Activated CD4-positive, alpha-beta T cell treated with anti-CD3 and anti-CD28 coated beads, Interleukin-2, Interleukin-6, amounts not matched to agents 100 ng/mL and 50 ng/mL, durations not matched to agents 16 hours and 8 hours (primary cell): Measurements from ENCODE around the gene BASP1.
"Not testable (repeated sequence)": the region's sequence is repeated elsewhere in the genome, so short reads cannot be mapped to it uniquely, and the experiment has no call there.

Source experiments
- DNase-seq: peaks from one replicate; pipeline ENCODE4 v3.0.0-alpha.2; 2020

BASP1 gene

DNA sequence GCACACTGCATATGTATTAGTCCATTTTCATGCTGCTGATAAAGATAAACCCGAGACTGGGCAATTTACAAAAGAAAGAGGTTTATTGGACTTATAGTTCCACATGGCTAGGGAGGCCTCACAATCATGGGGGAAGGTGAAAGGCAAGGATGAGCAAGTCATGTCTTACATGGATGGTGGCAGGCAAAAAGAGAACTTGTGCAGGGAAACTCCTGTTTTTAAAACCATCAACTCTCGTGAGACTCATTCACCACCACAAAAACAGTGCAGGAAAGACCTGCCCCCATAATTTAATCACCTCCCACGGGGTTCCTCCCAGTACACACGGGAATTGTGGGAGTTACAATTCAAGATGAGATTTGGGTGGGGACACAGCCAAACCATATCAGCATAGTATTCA lies 41.6 kb downstream of the BASP1 start:
- DNase-seq: not testable (repeated sequence)

GRCh38 chr5:17259630-17260257 lies 42.3 kb downstream of the BASP1 start:
- DNase-seq: no peak

DNA sequence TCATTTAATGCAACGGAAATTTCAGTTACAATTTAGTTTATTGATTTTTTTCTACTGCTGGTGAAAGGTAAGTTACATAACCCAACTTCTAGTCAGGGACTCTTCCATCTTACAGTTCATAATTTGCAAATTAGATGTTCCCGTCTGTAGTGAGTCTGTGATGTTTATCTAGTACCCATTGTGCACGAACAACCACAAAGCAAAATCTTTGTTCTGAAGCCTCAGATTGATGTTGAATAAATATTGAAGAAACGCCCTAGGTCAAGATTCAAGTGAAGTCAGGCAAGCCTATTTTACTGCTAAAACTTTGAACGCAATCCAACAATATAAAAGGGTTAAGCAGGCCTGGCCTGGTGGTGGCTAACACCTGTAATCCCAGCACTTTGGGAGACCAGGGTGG lies 43.1 kb downstream of the BASP1 start:
- DNase-seq: no peak

GRCh38 chr5:17261075-17261474 lies 43.6 kb downstream of the BASP1 start:
- DNase-seq: no peak

DNA sequence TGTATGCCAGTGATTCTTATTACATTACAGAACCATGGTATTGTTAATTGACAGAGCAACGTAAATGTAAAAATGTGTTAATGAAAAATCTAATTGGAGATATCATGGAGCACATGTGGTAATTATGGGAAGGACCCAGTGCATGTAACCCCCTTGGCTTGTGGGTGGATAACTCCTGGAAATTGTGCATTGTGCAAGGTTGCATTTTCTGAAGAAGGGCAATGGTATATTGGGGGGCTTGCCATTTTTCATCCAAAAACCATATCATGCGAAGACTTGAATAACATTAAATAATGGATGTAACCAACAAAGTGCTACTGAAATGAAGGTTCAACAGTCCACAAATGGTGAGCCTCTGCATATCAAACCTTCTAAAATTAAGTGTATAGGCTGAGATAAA lies 47.6 kb downstream of the BASP1 start:
- no peak for DNase-seq

- DNase-seq: no peak
Observed at GRCh38 chr5:17267106-17267505, 49.7 kb downstream of the BASP1 start.

- DNase-seq: no peak
Observed at GRCh38 chr5:17269201-17269600, 51.8 kb downstream of the BASP1 start.

DNA sequence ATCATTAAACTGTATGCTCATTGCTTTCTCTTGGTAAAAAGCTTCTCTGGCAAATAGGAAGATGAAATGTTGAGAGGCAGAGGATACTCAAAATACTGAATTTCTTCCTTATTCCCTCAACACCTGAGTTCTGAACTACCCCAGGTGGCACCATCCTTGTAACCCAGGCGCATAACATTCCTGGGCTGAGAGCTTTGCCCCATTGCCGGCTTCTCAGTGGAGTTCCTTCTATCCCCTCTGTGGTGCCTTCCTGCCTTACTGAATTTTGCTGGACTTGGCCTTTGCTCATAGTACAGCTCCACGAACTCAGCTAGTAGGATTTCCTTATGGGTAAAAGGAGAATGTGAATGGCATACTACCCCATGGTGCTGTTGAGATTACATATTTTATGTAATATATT lies 54.7 kb downstream of the BASP1 start:
- DNase-seq: no peak

DNA sequence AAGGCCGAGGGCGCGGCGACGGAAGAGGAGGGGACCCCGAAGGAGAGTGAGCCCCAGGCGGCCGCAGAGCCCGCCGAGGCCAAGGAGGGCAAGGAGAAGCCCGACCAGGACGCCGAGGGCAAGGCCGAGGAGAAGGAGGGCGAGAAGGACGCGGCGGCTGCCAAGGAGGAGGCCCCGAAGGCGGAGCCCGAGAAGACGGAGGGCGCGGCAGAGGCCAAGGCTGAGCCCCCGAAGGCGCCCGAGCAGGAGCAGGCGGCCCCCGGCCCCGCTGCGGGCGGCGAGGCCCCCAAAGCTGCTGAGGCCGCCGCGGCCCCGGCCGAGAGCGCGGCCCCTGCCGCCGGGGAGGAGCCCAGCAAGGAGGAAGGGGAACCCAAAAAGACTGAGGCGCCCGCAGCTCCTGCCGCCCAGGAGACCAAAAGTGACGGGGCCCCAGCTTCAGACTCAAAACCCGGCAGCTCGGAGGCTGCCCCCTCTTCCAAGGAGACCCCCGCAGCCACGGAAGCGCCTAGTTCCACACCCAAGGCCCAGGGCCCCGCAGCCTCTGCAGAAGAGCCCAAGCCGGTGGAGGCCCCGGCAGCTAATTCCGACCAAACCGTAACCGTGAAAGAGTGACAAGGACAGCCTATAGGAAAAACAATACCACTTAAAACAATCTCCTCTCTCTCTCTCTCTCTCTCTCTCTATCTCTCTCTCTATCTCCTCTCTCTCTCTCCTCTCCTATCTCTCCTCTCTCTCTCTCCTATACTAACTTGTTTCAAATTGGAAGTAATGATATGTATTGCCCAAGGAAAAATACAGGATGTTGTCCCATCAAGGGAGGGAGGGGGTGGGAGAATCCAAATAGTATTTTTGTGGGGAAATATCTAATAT lies 58.1 kb downstream of the BASP1 start:
- no peak for DNase-seq

- DNase-seq: no peak
Observed at GRCh38 chr5:17276445-17276844, 59.0 kb downstream of the BASP1 start.

GRCh38 chr5:17277907-17278306 lies 60.5 kb downstream of the BASP1 start:
- no peak for DNase-seq

DNA sequence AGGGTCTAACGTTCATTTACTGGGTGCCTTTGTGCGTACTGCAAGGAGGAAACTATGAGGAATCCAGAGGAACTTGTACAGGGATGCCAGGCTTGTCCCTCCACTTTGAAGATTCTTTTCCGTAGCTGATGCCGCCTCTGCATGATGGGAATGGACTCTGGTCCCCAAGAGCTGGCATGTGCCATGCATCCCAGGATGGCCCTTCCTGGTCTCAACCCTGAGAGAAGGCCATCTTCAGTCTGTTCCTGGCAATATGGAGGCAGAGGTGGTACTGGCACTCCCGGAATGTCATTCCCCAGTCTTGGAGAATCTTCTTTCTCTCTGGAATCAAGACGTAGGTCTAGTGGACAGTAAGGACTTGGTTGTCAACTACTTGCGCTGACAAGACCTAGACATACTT lies 61.5 kb downstream of the BASP1 start:
- no peak for DNase-seq

DNA sequence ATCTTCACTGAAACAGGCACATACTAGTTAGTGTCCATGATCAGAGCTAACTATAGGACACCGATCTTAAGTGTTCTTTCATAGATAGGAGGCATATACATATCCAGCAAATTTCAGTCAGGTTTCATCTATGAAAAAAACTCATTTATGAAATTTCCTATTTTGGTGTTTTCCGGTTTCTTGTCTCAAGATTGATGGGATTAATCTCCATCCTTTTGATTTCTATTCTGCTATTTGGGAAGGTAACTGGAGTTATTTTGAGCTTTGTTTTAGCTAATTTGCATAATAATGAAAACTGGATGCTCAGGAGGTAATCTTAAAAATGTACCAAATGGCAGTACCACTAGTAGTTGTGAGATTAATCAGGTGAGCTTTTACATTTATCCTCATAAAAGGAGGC lies 62.1 kb downstream of the BASP1 start:
- no peak for DNase-seq

DNA sequence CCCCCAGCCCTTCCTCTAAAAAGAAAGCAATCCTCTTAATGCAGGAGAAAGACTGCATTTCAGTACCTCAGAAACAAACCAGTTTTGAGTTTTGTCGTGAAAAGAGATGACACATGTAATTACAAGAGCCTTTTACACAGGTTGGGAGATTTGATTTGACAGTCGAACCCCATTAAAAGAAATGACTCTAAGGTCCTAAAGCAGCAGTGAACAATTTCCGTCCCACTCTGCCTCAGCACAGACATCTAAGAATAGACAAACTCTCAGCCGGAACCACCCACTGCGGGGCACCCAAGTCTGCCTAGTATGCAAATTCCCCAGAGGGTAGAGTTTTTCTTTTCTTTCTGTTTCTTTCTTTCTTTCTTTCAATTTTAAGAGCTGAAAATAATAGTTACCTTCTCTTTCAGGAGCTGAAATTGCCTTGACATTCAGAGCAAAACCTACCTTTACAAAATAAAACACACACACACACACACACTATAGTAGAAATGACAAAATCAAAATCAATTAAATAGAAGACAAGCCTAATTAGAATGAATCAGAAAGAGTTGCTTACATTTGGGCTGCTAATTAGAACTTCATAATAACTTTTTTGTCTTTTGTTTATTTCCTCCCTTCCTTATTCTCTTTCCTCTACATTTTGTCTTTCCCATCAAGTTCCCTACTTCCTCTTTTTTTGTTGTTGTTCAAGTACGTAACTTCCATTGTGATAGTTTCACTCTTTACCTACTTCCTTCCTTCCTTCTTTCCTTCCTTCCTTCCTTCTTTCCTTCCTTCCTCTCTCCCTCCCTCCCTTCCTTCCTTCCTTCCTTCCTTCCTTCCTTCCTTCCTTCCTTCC lies 65.1 kb downstream of the BASP1 start:
- no peak for DNase-seq

GRCh38 chr5:17283121-17283415 lies 65.6 kb downstream of the BASP1 start:
- DNase-seq: no peak

DNA sequence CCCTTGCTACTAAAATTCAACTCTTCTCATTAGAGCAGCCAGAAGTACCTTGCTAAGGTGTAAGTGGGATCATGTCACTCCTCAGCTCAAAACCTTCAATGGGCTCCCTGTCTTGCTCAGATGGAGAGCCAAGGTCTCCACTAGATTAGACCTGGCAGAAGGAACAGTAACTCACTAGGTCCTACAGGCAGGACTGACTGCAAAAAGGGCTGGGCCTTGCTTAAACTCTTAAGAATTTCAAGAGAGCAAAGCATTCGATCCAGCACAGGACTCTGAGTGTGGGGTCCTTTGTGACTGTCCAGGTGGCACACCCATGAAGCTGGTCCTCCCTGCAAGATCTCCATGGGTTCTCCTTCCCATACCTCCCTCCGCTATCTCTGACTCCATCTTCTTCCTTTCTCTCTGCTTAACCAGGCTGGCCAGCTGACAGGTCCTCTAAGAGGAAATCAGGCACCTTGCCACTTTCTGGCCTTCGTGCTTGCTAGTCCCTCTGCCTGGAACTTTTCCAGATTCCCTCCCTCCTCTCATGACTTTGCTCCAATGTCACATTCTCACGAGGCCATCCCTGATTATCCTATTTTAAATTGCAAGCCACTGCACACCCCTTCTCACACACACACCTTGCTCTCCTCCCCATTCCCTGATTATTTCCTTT lies 70.2 kb downstream of the BASP1 start:
- no peak for DNase-seq

- no peak for DNase-seq
Observed at GRCh38 chr5:17288570-17288969, 71.1 kb downstream of the BASP1 start.

- DNase-seq: no peak
Observed at GRCh38 chr5:17289681-17290539, 72.5 kb downstream of the BASP1 start.

GRCh38 chr5:17290540-17290974 lies 73.1 kb downstream of the BASP1 start:
- DNase-seq: no peak

GRCh38 chr5:17292434-17293015 lies 75.1 kb downstream of the BASP1 start:
- no peak for DNase-seq

DNA sequence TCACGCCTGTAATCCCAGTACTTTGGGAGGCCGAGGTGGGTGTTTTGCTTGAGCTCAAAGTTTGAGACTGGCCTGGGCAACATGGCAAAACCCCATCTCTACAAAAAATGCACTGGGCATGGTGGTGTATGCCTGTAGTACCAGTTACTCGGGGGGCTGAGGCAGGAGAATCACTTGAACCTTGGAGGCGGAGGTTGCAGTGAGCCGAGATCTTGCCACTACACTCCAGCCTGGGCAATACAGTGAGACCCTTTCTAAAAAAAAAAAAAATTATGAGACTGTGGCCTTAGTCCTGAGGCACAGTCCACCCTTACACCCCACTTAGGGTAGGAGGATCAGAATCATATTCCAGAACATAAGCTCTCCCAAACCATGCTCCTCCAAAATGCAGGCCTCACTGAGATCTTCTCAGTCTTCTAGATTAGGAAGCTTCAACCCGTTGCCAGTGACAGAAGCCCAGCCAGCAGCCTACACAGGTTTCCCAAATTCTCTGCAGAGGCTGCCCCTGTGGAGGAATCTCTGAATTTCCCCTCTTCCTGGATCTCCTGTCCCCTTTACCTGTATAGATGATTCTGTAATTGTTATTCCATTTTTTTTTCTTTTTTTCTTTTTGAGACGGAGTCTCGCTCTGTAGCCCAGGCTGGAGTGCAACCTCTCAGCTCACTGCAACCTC lies 77.3 kb downstream of the BASP1 start:
- no peak for DNase-seq
